Panc1 (cell line): ENCODE data around the gene TMEM63C. TPM values are rescaled to one million over a fixed set of nuclear protein-coding genes. Genes with fewer than 3 reads are reported as not detected.

Experiments
- ATAC-seq: fragments of 200-7000 bp; cut with Tn5 transposase; 2 replicates; pipeline ENCODE4 v1.9.1; 2020; ENCODE audit warnings: mild to moderate bottlenecking, moderate library complexity
- BruUV-seq: library from RNA; stranded (reverse); fragments of 400-500 nt; replicated peaks from 2 replicates; lab custom pipeline; 2021; lab: Mats Ljungman, UMichigan
- CTCF ChIA-PET: fragments of 300-600 bp; sonication (Branson Sonifier 250); formaldehyde crosslinking; loops from one replicate; lab custom pipeline; 2022; ENCODE audit warnings: antibody characterized with exemption; lab: Charles Lee
- POLR2A ChIA-PET: fragments of 300-600 bp; sonication (Branson Sonifier 250); formaldehyde crosslinking; loops from one replicate; lab custom pipeline; 2022; ENCODE audit warnings: antibody characterized with exemption; lab: Charles Lee
- DNase-seq: peaks from one replicate; pipeline ENCODE4 v3.0.0-alpha.2; 2010; ENCODE audit warnings: low read depth, low spot score
- H3K27ac ChIP-seq: 2 replicates; pipeline ENCODE4 v1.5.1; 2011; ENCODE audit warnings: mild to moderate bottlenecking, low read length, inconsistent platforms
- H3K27me3 ChIP-seq: fragments of 200-500 bp; sonication (Bioruptor generic); 2 replicates; pipeline ENCODE4 v1.6.0; 2014; ENCODE audit warnings: low read length, inconsistent platforms; ENCODE audit not compliant: control insufficient read depth, insufficient read depth
- H3K36me3 ChIP-seq: fragments of 200-500 bp; sonication (Bioruptor generic); 2 replicates; pipeline ENCODE4 v1.5.1; 2014; ENCODE audit warnings: inconsistent platforms, mild to moderate bottlenecking, low read length, moderate library complexity; ENCODE audit not compliant: control insufficient read depth, insufficient read depth
- H3K4me1 ChIP-seq: 2 replicates; pipeline ENCODE4 v1.5.1; 2011; ENCODE audit warnings: inconsistent platforms, mild to moderate bottlenecking, low read length, moderate library complexity; ENCODE audit not compliant: control insufficient read depth, insufficient read depth
- H3K4me3 ChIP-seq, 2 experiments: 2 replicates each; pipeline ENCODE4 v1.5.1; 2011 to 2012; ENCODE audit warnings: low read depth in 2 of 2, low read length in 2 of 2, mild to moderate bottlenecking in 2 of 2, inconsistent platforms in 1 of 2, moderate library complexity in 1 of 2
- H3K9me3 ChIP-seq: fragments of 200-500 bp; sonication (Bioruptor generic); 2 replicates; pipeline ENCODE4 v1.5.1; 2014; ENCODE audit warnings: low read depth, mild to moderate bottlenecking, inconsistent platforms, low read length, moderate library complexity; ENCODE audit not compliant: control insufficient read depth, insufficient read depth
- POLR2AphosphoS5 ChIP-seq: IDR thresholded peaks from 2 replicates; pipeline ENCODE4 v1.6.1; 2012; ENCODE audit warnings: mild to moderate bottlenecking, low read depth, low read length, moderate library complexity
- SIN3A ChIP-seq: IDR thresholded peaks from 2 replicates; pipeline ENCODE4 v1.6.1; 2012; ENCODE audit warnings: low read depth, mild to moderate bottlenecking, low read length, moderate library complexity, borderline replicate concordance; ENCODE audit not compliant: insufficient read depth
- TCF7L2 ChIP-seq: IDR thresholded peaks from 2 replicates; pipeline ENCODE4 v1.6.1; 2011; ENCODE audit warnings: mild to moderate bottlenecking, low read depth, low read length, inconsistent platforms
- in situ Hi-C: cut with HindIII; loops from 2 replicates; pipeline ENCODE4 v1.10.0; 2016; ENCODE audit warnings: low sequenced_read_pairs, low pct_unique_long_range_greater_than_20kb
- intact Hi-C: fragments of 100-400 bp; cut with micrococcal nuclease; formaldehyde crosslinking; loops from one replicate; pipeline ENCODE4 v1.10.0; 2022; ENCODE audit not compliant: unreplicated experiment
- total RNA-seq: library from RNA; stranded (reverse); gene quantifications from one replicate; pipeline ENCODE4 v1.2.1, GENCODE V29; 2021; ENCODE audit not compliant: unreplicated experiment
- TF ChIP-seq, protein P1 (sequence below): fragments of 450-650 bp; IDR thresholded peaks from 2 replicates; pipeline ENCODE4 v1.5.1; 2017; ENCODE audit warnings: mild to moderate bottlenecking
- TF ChIP-seq, protein P2 (sequence below), 2 experiments: IDR thresholded peaks; 2 replicates each; pipeline ENCODE4 v1.6.1; 2011 to 2012; ENCODE audit warnings: low read depth in 2 of 2, control low read depth in 1 of 2, low read length in 1 of 2, mild to moderate bottlenecking in 1 of 2, moderate library complexity in 1 of 2; ENCODE audit not compliant: insufficient read depth in 1 of 2

Gene TMEM63C
- total RNA-seq, 1 experiment from 2014 or later: 2.4 TPM

GRCh38 chr14:77256694-77257093, 75.1 kb downstream of the TMEM63C start:
- Histone ChIP-seq H3K36me3 (no peaks in the 10 kb centered on the region), H3K27ac (no peak overlapping the region), H3K4me3 (no peak overlapping the region), H3K9me3 (no peaks in the 10 kb centered on the region), H3K27me3 (no peaks in the 10 kb centered on the region), H3K4me1 (no peaks in the 10 kb centered on the region)
- ATAC-seq: no peak
- TF ChIP-seq TCF7L2 (no peak), POLR2AphosphoS5 (no peak)
- TF ChIP-seq, protein P1, sequence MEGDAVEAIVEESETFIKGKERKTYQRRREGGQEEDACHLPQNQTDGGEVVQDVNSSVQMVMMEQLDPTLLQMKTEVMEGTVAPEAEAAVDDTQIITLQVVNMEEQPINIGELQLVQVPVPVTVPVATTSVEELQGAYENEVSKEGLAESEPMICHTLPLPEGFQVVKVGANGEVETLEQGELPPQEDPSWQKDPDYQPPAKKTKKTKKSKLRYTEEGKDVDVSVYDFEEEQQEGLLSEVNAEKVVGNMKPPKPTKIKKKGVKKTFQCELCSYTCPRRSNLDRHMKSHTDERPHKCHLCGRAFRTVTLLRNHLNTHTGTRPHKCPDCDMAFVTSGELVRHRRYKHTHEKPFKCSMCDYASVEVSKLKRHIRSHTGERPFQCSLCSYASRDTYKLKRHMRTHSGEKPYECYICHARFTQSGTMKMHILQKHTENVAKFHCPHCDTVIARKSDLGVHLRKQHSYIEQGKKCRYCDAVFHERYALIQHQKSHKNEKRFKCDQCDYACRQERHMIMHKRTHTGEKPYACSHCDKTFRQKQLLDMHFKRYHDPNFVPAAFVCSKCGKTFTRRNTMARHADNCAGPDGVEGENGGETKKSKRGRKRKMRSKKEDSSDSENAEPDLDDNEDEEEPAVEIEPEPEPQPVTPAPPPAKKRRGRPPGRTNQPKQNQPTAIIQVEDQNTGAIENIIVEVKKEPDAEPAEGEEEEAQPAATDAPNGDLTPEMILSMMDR: no peak
- intact Hi-C loops: no loop called here
- in situ Hi-C loops: no loop called here
- CTCF ChIA-PET: no interaction called here
- DNase-seq: no peak
- no TSS peak for BruUV-seq
- POLR2A ChIA-PET: no interaction called here

DNA sequence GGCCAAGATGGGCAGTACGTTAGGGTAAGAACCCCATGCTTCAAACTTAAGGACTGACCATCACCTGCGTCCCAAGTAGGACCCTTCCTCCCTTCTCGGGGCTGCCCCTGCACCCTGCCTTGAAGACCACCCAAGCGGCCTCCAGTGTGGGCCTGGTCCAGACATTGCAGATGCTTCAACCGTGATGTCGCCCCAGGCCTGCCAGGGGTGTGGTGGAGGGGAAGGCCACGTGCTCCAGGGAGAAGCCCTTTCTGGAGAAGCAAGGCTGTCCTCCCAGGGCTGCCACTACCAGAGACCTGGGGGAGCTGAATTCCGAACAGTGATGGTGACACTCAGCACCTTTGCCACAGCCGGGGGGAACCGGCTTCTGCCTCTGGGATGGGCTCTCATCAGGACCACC, 76.1 kb downstream of the TMEM63C start:
- no TSS peak for BruUV-seq
- ATAC-seq (no peak), DNase-seq (no peak)
- in situ Hi-C loops (no loop called here), intact Hi-C loops (no loop called here)
- TF ChIP-seq, protein P1: no peak
- no peak for TF ChIP-seq TCF7L2
- TF ChIP-seq, protein P2, sequence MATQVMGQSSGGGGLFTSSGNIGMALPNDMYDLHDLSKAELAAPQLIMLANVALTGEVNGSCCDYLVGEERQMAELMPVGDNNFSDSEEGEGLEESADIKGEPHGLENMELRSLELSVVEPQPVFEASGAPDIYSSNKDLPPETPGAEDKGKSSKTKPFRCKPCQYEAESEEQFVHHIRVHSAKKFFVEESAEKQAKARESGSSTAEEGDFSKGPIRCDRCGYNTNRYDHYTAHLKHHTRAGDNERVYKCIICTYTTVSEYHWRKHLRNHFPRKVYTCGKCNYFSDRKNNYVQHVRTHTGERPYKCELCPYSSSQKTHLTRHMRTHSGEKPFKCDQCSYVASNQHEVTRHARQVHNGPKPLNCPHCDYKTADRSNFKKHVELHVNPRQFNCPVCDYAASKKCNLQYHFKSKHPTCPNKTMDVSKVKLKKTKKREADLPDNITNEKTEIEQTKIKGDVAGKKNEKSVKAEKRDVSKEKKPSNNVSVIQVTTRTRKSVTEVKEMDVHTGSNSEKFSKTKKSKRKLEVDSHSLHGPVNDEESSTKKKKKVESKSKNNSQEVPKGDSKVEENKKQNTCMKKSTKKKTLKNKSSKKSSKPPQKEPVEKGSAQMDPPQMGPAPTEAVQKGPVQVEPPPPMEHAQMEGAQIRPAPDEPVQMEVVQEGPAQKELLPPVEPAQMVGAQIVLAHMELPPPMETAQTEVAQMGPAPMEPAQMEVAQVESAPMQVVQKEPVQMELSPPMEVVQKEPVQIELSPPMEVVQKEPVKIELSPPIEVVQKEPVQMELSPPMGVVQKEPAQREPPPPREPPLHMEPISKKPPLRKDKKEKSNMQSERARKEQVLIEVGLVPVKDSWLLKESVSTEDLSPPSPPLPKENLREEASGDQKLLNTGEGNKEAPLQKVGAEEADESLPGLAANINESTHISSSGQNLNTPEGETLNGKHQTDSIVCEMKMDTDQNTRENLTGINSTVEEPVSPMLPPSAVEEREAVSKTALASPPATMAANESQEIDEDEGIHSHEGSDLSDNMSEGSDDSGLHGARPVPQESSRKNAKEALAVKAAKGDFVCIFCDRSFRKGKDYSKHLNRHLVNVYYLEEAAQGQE (IDR thresholded peaks at IDR 0.05; ENCODE audit: insufficient read depth in 1 of 2, low read depth in 2 of 2, low read length in 1 of 2): no peak
- no peak for TF ChIP-seq POLR2AphosphoS5
- TF ChIP-seq SIN3A: no peak
- POLR2A ChIA-PET: no interaction called here
- no peaks in the 10 kb centered on the region for H3K4me1 ChIP-seq
- no peak overlapping the region for H3K4me3 ChIP-seq
- H3K9me3 ChIP-seq: no peaks in the 10 kb centered on the region
- no peaks in the 10 kb centered on the region for H3K27me3 ChIP-seq
- H3K27ac ChIP-seq: no peak overlapping the region
- CTCF ChIA-PET: no interaction called here
- H3K36me3 ChIP-seq: no peaks in the 10 kb centered on the region

GRCh38 chr14:77258566-77258965, 77.0 kb downstream of the TMEM63C start:
- no peak for DNase-seq
- in situ Hi-C loops (no loop called here), intact Hi-C loops (no loop called here)
- H3K4me3 ChIP-seq: no peak overlapping the region
- ChIA-PET POLR2A (no interaction called here), CTCF (no interaction called here)
- no peaks in the 10 kb centered on the region for H3K9me3 ChIP-seq
- BruUV-seq: no TSS peak
- ATAC-seq: no peak
- H3K36me3 ChIP-seq: no peaks in the 10 kb centered on the region
- H3K4me1 ChIP-seq: no peaks in the 10 kb centered on the region
- TF ChIP-seq TCF7L2 (no peak), SIN3A (no peak), POLR2AphosphoS5 (no peak)
- TF ChIP-seq, protein P1: no peak
- TF ChIP-seq, protein P2 (IDR thresholded peaks at IDR 0.05; ENCODE audit: insufficient read depth in 1 of 2, low read depth in 2 of 2, low read length in 1 of 2): no peak
- H3K27ac ChIP-seq: no peak overlapping the region
- H3K27me3 ChIP-seq: no peaks in the 10 kb centered on the region
